B cell (primary cell): ENCODE measurements around the gene TSPAN18. TPM values are rescaled to one million over a fixed set of nuclear protein-coding genes. Genes with fewer than 3 reads are reported as not detected.

Experiments
- ATAC-seq: fragments of 200-7000 bp; cut with Tn5 transposase; one replicate; pipeline ENCODE4 v1.10.0; 2021; ENCODE audit warnings: low read depth, mild to moderate bottlenecking, moderate number of reproducible peaks, moderate library complexity
- CTCF ChIA-PET: fragments of 350-600 bp; sonication (Branson Sonifier 250); formaldehyde crosslinking; loops from one replicate; lab custom pipeline; 2021; ENCODE audit warnings: antibody characterized with exemption, inconsistent platforms; lab: Charles Lee
- POLR2A ChIA-PET: fragments of 350-600 bp; sonication (Branson Sonifier 250); formaldehyde crosslinking; loops from one replicate; lab custom pipeline; 2021; ENCODE audit warnings: antibody characterized with exemption; lab: Charles Lee
- DNase-seq: peaks from one replicate; pipeline ENCODE4 v3.0.0; 2013
- H2AFZ ChIP-seq: 2 replicates; pipeline ENCODE4 v1.6.1; 2012; ENCODE audit warnings: mild to moderate bottlenecking, low read depth, low read length; ENCODE audit not compliant: insufficient read depth, poor library complexity, severe bottlenecking
- H3K27ac ChIP-seq, 2 donors: 1 replicate in 1 of 2; 2 replicates in 1 of 2; pipeline ENCODE4 v1.5.1; 2012 to 2013; ENCODE audit warnings: low read length in 2 of 2, mild to moderate bottlenecking in 2 of 2, moderate library complexity in 1 of 2
- H3K27me3 ChIP-seq, 4 experiments: fragments of 200-600 bp in 1 of 4; sonication (generic) in 1 of 4; replicated peaks in 1 of 4; 1 replicate in 2 of 4; 2 replicates in 2 of 4; pipeline versions ENCODE4 v1.6.1 to v1.7.0; 2013 to 2016; ENCODE audit warnings: low read length in 3 of 4, mild to moderate bottlenecking in 2 of 4, mixed read lengths in 1 of 4, moderate library complexity in 1 of 4; ENCODE audit not compliant: insufficient read depth in 4 of 4, control insufficient read depth in 3 of 4; ENCODE audit errors: control extremely low read depth in 1 of 4
- H3K36me3 ChIP-seq, 2 experiments: replicated peaks in 1 of 2; 1 replicate in 1 of 2; 2 replicates in 1 of 2; pipeline versions ENCODE4 v1.6.1 to v1.7.1; 2013; ENCODE audit warnings: low read length in 1 of 2; ENCODE audit not compliant: insufficient read depth in 2 of 2, control insufficient read depth in 1 of 2; ENCODE audit errors: control extremely low read depth in 1 of 2, extremely low read depth in 1 of 2
- H3K4me1 ChIP-seq, 2 donors: fragments of 200-600 bp in 1 of 2; sonication (generic) in 1 of 2; 1 replicate in 1 of 2; 2 replicates in 1 of 2; pipeline versions ENCODE4 v1.5.1 to v1.6.1; 2013 to 2017; ENCODE audit warnings: low read length in 2 of 2; ENCODE audit not compliant: control insufficient read depth in 2 of 2, insufficient read depth in 2 of 2
- H3K4me2 ChIP-seq: replicated peaks from 2 replicates; pipeline ENCODE3; 2012; ENCODE audit warnings: mild to moderate bottlenecking, low read depth, low read length; ENCODE audit not compliant: poor library complexity, severe bottlenecking
- H3K4me3 ChIP-seq, 5 experiments: fragments of 200-600 bp in 1 of 5; sonication (generic) in 1 of 5; 1 replicate in 3 of 5; 2 replicates in 2 of 5; pipeline versions ENCODE4 v1.5.1 to v1.7.0; 2011 to 2016; ENCODE audit warnings: low read length in 4 of 5, mild to moderate bottlenecking in 4 of 5, low read depth in 2 of 5, control low read depth in 1 of 5, moderate library complexity in 1 of 5; ENCODE audit not compliant: insufficient read depth in 1 of 5; ENCODE audit errors: control extremely low read depth in 1 of 5, extremely low read depth in 1 of 5
- H3K79me2 ChIP-seq: fragments of 200-600 bp; sonication (generic); one replicate; pipeline ENCODE4 v1.6.0; 2016; ENCODE audit warnings: low read length; ENCODE audit not compliant: control insufficient read depth, insufficient read depth
- H3K9ac ChIP-seq: fragments of 200-600 bp; sonication (generic); 2 replicates; pipeline ENCODE4 v1.6.1; 2017; ENCODE audit warnings: mild to moderate bottlenecking, low read length, moderate library complexity
- H3K9me3 ChIP-seq, 3 donors: one replicate each; pipeline versions ENCODE4 v1.6.1 to v1.7.1; 2013; ENCODE audit warnings: low read length in 2 of 3; ENCODE audit not compliant: control insufficient read depth in 2 of 3, insufficient read depth in 1 of 3; ENCODE audit errors: control extremely low read depth in 1 of 3
- H4K20me1 ChIP-seq: 2 replicates; pipeline ENCODE4 v1.6.0; 2012; ENCODE audit warnings: mild to moderate bottlenecking, low read length; ENCODE audit not compliant: insufficient read depth, control insufficient read depth, poor library complexity, severe bottlenecking
- H3K27ac Mint-ChIP-seq: one replicate; pipeline ENCODE4 v1.8.0; 2021; ENCODE audit warnings: mixed read lengths
- H3K27me3 Mint-ChIP-seq: one replicate; pipeline ENCODE4 v1.8.0; 2021; ENCODE audit warnings: mixed read lengths
- H3K4me1 Mint-ChIP-seq: one replicate; pipeline ENCODE4 v1.8.0; 2021; ENCODE audit warnings: mixed read lengths
- H3K4me3 Mint-ChIP-seq: one replicate; pipeline ENCODE4 v1.8.0; 2021; ENCODE audit warnings: mixed read lengths
- H3K9me3 Mint-ChIP-seq: one replicate; pipeline ENCODE4 v1.8.0; 2022; ENCODE audit warnings: mixed read lengths; ENCODE audit not compliant: insufficient read depth
- EZH2 ChIP-seq: IDR thresholded peaks from 2 replicates; pipeline ENCODE4 v1.6.1; 2012; ENCODE audit warnings: borderline replicate concordance, low read depth, mild to moderate bottlenecking, moderate library complexity, low read length; ENCODE audit not compliant: insufficient read depth, poor library complexity, severe bottlenecking
- WGBS: methylation state at CpG from one replicate; pipeline ENCODE4 v1.1.5; 2013; ENCODE audit warnings: missing lambda C conversion rate; ENCODE audit not compliant: insufficient coverage; 5-methylcytosine and 5-hydroxymethylcytosine counted together
- intact Hi-C: fragments of 100-400 bp; cut with micrococcal nuclease; formaldehyde crosslinking; loops from one replicate; pipeline ENCODE4 v1.10.0; 2022
- polyA plus RNA-seq: library from polyadenylated mRNA; depleted of rRNA; stranded (reverse); fragments of >200 nt; gene quantifications from 2 replicates; pipeline ENCODE4 v1.2.3, GENCODE V29; 2012
- total RNA-seq, 2 donors: library from RNA; stranded (reverse); fragments of 120-200 nt in 1 of 2; gene quantifications; 1 replicate in 1 of 2; 2 replicates in 1 of 2; pipeline versions ENCODE4 v1.2.3 to v1.2.4, GENCODE V29; 2013 to 2022
- TF ChIP-seq, protein P1 (sequence below): fragments of 200-600 bp; IDR thresholded peaks from one replicate; pipeline ENCODE4 v1.8.0; 2022; ENCODE audit warnings: antibody characterized with exemption, mild to moderate bottlenecking

TSPAN18 gene
- total and polyA plus RNA-seq, 2 donors (not counting 1 experiment from before 2014, with no cell fraction given) = 0.75 to 2.0 TPM

DNA sequence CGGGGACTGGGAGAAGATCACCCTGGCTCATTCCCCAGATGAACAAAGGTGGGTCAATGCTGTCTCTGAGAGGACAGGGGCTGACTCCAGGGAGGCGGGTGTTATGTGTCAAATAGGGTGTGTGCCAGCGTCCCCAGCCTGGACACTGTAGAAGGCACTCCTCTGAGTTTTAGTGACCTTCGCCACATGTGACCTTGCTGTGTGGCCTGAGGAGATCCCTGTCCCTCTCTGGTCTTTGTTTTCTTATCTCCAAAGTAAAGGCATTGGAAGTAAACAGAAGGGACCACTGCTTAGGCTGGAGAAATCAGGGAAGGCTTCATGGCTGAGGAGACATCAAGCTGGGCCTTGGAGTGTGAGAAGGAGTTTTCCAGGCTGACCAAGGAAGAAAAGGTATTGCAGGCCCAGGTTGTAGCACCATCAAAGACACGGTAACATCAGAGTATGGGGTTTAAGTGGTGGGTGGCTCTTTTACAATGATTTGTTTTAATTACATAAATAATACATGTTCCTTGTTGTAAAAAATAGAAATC lies 149.5 kb downstream of the TSPAN18 start:
- Mint-ChIP-seq H3K27ac (no peak overlapping the region), H3K4me3 (no peak overlapping the region), H3K9me3 (no peaks in the 10 kb centered on the region), H3K4me1 (peaks cover 2% of the 10 kb centered on the region), H3K27me3 (no peaks in the 10 kb centered on the region)
- no peak overlapping the region for H3K9ac ChIP-seq
- POLR2A ChIA-PET = no interaction called here
- H2AFZ ChIP-seq = no peak overlapping the region
- TF ChIP-seq, protein P1, sequence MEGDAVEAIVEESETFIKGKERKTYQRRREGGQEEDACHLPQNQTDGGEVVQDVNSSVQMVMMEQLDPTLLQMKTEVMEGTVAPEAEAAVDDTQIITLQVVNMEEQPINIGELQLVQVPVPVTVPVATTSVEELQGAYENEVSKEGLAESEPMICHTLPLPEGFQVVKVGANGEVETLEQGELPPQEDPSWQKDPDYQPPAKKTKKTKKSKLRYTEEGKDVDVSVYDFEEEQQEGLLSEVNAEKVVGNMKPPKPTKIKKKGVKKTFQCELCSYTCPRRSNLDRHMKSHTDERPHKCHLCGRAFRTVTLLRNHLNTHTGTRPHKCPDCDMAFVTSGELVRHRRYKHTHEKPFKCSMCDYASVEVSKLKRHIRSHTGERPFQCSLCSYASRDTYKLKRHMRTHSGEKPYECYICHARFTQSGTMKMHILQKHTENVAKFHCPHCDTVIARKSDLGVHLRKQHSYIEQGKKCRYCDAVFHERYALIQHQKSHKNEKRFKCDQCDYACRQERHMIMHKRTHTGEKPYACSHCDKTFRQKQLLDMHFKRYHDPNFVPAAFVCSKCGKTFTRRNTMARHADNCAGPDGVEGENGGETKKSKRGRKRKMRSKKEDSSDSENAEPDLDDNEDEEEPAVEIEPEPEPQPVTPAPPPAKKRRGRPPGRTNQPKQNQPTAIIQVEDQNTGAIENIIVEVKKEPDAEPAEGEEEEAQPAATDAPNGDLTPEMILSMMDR = no peak
- TF ChIP-seq EZH2 = no peak
- no peaks in the 10 kb centered on the region for H3K36me3 ChIP-seq
- no peaks in the 10 kb centered on the region for H3K79me2 ChIP-seq
- peaks cover 0 to 4% of the 10 kb centered on the region in 2 donors for H3K4me1 ChIP-seq
- no peak overlapping the region for H3K4me3 ChIP-seq
- no peak overlapping the region for H3K4me2 ChIP-seq
- ATAC-seq (no peak), DNase-seq (no peak)
- H3K9me3 ChIP-seq = peaks cover 0 to 2% (median 0%) of the 10 kb centered on the region in 3 donors
- intact Hi-C loops = no loop called here
- H3K27me3 ChIP-seq = no peaks in the 10 kb centered on the region
- no peaks in the 10 kb centered on the region for H4K20me1 ChIP-seq
- 97% methylated on average over 3 of the region's 5 CpGs for WGBS
- CTCF ChIA-PET = no interaction called here
- no peak overlapping the region for H3K27ac ChIP-seq

DNA sequence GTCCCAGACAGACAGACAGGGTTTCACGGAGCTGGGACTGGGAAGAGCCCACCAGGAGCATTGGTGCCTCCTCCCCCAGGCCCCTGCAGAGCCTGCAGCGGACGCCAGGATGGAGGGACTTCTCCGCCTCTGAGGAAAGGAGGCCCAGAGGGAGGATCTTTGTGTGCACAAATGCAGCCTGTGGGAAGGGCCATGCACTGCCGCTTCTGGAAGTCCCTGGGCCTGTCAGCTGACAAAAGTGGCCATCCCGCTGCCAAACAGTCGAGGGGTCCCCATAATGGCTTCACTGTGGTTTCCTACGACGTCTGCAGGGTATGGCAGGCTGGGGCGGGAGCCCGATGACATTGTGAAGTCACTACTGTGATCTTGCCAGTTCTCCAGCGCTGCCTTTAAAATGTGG lies 150.1 kb downstream of the TSPAN18 start:
- Histone ChIP-seq H3K4me3 (no peak overlapping the region), H3K79me2 (no peaks in the 10 kb centered on the region), H2AFZ (no peak overlapping the region), H3K36me3 (no peaks in the 10 kb centered on the region), H3K4me2 (no peak overlapping the region), H3K9me3 (no peaks in the 10 kb centered on the region), H3K9ac (no peak overlapping the region), H3K4me1 (no peaks in the 10 kb centered on the region), H3K27me3 (no peaks in the 10 kb centered on the region), H4K20me1 (no peaks in the 10 kb centered on the region), H3K27ac (no peak overlapping the region)
- ATAC-seq (no peak), DNase-seq (no peak)
- Mint-ChIP-seq H3K27me3 (no peaks in the 10 kb centered on the region), H3K4me3 (no peak overlapping the region), H3K27ac (no peak overlapping the region), H3K4me1 (no peaks in the 10 kb centered on the region), H3K9me3 (no peaks in the 10 kb centered on the region)
- CTCF ChIA-PET = no interaction called here
- POLR2A ChIA-PET = no interaction called here
- intact Hi-C loops = no loop called here
- WGBS = 90% methylated on average over 12 of the region's 12 CpGs
- TF ChIP-seq EZH2 = no peak
- TF ChIP-seq, protein P1 = no peak
